ENCODE data around the gene KIAA0232.

Gene KIAA0232

DNA sequence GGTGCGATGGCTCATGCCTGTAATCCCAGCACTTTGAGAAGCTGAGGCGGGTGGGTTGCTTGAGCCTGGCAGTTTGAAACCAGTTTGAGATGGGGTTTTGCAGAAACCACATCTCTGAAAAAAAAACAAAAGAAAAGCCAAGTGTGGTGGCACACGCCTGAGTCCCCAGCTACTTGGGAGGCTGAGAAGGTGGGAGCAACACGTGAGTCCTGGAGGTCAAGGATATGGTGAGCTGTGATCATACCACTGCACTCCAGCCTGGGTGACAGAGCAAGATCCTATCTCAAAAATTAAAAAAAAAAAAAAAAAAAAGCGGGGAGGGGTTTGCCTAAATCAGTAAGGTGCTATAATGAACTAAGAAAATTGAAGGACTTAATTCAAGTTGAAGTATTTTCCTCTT lies 68.9 kb downstream of the KIAA0232 start:
- no peak for DNase-seq

DNA sequence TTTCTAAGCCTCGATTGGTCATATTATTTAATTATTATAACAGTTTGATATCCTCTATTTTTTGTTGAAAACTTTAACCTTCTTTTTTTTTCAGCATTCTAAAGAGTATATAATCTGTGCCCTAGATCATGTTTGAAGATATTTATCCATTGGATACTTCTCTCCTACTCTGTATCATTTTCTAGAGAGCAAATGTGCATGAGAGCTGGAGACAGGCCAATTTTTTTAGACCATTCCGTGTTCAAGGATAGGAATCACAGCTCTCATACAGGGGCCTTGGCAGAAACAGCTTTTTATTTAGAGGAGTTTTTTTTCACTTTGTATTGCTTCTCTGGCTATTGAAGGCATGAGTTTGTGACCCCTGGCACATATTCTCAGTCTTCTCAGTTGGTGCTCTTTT lies 69.4 kb downstream of the KIAA0232 start:
- DNase-seq = no peak

DNA sequence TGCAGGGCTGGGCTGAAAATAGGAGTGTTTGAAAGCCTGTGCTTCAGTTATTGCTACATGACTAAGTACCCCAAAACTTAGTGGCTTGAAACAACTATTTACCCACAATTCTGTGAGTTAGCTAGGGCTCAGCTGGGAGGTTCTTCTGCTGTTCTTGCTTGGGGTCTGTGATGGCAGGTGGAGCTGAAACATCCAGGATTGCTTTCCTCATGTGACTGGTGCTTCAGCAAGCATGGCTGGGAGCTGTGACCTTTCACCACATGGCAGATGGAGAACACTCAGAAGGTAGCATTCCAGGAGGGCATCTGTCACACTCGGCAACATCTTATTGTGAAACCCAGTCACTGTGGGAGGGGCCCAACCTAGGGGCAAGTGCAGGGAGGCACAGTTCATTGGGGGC lies 70.1 kb downstream of the KIAA0232 start:
- no peak for DNase-seq

DNA sequence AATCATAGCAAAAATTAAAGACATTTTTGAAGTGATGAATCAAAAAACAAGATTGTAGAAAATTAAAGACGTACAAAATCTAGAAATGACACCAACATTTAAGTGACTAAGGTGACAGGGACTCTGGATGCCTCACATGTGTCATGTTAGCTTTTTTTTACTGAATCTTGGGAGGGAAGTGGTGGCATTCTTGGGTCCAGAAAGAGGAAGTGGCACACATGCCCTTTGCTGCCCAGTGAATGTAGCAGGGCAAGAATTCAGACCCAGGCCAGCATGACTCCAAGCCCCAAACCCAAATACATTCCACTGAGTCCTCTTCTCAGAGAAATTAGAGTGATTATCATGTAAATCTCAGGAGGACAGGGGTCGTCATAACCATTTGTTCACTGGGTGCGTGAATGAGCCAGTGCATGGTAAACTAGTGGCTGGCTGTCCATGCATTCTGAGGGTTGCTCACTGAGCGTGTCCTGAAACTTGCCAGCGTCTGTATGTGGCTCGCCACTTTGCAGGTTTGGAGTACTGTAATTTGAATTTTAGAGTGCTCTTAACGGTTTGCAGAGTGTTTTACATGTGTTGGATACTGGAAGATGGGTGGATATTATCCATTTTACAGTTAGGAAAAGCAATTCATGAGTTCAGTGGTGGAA lies 71.7 kb downstream of the KIAA0232 start:
- DNase-seq = no peak

DNA sequence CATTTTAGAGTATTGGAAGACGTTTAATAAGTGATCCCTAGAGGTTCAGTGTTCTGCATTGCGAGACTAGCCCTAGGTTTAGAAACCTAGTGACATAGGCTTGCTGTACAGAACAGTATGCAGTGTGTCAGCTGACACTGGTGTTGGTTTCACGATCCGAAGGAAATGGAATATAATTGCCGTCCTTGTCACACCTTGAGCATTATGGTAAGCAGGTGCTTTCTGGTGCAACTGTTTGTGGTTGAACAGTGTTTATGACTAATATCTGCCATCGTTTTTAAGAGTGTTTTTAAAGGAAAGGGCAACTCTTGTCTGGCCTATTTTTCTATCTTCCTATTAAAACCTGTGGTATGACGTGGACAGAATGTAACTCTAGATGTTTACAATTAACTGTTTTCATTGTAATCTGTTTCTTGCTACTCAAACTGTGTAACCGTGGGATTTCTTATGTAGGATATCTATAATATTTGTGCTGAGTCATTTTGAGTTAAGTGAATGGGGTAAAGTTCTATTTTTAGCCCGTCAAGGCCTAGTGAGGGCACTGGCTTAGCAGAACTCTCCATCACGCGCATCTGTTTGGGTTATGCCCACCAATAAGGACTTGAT lies 73.3 kb downstream of the KIAA0232 start:
- DNase-seq = no peak

DNA sequence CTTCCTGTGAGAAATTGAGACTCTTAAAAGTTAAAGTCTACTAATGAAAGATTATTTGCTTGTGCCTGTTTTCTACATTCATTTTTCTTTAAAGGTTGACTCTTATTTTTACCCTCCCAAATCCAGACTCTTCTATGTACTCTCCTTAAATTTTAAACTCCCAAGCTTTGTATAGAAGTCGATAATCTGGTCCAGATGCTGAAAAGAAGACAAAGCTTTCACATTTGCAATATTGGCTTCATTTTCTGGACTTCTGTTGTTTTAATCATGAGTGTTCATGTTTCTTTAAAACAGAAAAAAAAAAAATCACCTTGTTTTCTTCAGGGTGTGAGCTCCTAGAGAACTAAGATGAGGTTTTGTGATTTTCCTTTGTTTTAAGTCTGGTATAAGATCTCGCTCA lies 73.9 kb downstream of the KIAA0232 start:
- DNase-seq = no peak

DNA sequence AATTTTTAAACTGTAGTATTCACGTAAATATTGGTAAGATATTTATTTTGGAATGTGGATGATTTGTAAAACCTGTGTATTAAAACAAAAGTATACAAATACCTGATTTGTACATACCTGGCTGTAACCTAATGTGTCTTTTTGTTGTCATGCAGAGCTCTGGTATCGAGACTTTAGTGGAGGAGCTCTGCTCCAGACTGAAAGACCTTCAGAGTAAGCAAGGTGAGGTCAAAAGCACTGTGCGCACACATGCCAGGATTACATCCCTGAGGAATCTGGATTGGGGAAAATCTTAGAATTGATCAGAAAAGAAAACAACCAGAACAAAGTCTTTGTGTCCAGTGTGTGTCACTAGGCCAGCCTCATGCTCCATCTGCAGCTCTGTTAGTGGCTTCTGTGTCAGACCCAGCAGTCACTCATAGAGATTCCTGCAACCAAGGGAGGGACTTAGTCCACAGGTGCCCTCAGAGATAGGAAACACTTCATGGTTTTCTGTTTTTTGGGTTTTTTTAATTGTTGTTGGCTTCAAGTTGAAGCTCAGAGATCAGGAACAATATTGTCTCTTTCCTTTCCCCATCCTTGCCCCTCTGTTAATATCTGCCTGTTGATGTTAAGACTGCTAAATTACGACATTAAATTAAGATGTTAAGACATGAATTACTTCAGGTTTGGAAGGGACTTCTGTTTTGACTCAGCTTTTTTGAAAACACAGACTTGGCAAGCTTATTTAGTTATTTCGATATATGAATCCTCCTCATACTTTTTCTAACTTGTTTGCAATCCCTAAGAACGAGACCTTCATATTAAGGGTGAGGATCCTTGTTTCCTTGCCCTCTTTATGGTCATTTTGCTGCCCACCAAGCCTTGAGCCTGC lies 74.7 kb downstream of the KIAA0232 start:
- no peak for DNase-seq

DNA sequence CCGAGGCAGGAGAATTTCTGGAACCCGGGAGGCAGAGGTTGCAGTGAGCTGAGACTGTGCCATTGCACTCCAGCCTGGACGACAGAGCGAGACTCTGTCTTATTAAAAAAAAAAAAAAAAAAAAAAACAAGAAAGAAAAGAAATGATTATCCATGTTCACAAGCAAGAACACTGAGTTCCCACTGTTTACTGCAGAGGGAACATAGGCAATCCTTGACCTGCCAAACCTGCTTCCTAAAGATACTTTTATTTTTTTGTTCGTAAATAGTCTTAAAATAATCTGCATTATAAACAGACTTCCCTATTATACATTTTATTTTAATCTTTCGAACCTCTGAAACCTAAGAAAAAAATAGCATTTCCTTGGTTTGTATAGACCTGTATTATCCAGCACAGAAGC lies 76.5 kb downstream of the KIAA0232 start:
- DNase-seq = no peak

DNA sequence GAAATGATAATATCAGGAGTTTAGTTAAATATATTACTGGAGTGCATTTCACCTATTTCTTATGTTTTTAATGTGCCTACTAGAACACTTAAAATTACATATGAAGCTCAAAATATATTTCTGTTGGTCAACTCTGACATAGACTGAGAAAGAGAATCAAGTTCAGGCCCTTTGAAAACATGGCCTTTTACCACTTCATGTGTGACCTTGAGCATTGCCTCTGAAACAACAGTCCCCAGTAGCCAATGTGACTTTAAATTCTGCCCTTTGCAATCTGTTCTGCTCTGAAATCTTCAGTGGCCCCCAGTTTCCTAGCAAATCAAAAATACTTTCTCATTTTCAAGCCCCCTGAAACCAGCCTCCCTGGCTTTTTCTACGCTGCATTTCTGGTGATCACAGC lies 77.0 kb downstream of the KIAA0232 start:
- no peak for DNase-seq

DNA sequence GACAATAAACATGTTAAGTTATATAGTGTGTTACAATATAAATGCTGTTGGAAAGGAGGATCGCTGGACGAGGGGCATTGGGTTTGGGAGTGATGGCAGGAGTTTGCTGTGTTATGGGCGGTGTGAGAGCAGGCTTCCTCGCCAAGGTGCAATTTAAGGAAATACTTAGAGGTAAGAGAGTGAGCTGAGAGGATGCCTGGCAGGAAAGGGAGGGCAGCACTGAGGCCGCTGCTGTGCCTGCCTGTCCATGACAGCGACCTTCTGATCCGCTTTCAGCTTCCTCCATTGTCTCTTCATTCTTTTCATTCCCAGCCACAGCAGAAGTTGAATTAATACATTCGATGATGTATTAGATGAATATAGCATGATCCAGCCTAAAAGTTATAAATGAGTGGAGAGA lies 85.9 kb downstream of the KIAA0232 start:
- DNase-seq = no peak

DNA sequence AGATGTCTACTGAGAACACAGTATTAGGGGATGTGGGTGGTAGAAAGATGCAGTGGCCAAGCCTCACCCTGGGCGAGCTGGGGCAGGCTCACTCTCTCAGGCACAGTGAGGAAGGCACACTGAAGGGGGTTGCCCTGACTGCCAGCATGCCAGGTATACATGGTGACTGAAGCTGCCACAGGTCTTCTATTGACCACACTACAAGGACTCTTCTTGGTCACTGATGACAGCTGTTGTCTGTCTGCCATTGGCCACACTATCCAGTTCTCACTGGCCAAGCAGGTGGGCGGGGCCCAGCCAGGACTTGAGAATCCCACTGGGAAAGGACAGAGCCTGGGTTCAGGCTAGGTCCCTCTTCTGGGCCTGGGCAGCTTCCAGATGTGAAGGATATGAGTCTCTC lies 87.4 kb downstream of the KIAA0232 start:
- no peak for DNase-seq

DNA sequence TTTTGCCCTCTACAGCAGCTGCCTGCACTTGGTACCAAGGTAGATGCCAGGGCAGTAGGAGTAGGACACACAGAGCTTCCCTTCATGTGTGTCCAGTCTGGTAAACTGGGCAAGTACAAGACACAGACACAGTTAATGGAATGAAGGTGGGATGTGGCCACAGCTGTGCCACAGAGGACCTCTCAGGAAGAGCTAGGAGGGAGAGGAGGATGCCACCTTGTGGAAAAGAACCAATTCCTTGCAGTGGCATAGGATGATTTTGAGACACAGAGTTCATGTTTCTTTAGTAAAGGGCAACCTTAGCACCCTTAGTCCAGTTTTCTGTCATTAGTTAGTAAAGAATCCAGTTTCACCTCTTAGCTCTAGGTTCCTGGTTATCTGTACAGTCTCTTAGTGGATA lies 90.8 kb downstream of the KIAA0232 start:
- no peak for DNase-seq

DNA sequence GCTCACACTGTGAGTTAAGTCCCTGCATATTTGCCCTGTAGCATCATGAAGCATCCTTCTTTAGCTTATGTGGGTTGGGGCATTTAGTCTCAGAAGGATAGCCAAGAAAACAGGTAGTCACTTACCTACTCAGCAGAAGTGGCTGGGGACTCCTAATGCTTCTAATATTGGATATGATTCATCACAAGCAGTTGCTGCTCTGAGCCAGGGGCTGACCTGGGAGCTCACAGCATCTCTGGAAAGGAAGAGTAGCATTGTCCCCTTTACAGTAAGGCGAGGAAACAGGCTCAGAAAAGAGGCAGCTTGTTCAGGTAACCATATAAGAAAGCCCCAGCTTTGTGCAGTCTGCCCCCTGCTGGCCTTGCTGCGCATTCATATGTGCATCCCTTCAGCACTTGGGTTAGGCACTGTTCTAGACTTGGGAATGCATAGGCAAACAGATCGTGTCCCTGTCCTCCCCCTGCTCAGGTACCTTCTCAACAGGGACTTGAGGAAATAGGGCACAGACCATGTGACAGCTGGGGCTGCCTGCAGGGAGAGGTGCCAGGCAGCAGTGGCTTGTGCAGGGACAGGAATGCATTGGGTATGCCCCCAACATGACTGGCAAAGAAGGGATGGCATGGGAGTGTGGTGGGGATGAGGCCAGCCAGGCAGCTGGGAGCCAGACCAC lies 91.4 kb downstream of the KIAA0232 start:
- peak; percentile 82 for DNase-seq

DNA sequence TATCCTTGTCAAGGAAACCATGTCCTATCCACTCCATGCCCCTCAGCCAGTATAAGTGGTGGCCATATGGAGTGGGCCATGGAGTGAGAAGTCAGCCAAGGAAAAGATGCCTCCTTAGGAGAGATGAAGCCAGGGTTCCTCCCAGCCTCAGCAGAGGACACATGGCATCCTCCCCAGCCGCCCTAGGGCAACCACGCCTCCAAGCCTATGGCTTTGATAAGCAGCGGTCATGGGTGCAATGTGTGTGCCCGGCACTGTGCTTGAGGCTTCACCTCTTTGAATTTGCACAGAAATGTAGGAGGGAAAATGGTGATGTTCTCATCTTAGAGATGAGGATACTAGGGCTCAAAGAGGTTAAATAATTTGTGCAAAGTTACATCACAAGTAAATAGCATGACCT lies 92.5 kb downstream of the KIAA0232 start:
- DNase-seq = no peak

DNA sequence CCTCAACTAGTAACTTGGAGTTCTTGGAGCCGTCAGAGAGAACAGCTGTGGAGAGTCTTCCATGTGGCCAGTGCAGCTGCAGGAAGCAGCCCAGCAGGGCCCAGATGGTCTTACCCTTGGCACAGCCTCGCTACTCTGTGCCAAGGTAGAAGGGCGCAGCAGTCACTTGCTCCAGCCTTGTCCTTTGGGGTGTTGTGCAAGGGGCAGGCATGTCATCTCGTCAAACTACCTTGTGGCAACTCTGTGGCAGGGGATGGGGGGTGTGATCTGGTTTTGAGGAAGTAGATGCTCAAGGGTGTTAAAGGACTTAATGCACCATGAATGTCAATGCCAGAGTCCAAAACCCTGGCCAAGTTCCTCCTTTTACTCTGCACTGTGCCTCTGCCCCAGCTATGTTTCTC lies 92.9 kb downstream of the KIAA0232 start:
- DNase-seq = no peak

DNA sequence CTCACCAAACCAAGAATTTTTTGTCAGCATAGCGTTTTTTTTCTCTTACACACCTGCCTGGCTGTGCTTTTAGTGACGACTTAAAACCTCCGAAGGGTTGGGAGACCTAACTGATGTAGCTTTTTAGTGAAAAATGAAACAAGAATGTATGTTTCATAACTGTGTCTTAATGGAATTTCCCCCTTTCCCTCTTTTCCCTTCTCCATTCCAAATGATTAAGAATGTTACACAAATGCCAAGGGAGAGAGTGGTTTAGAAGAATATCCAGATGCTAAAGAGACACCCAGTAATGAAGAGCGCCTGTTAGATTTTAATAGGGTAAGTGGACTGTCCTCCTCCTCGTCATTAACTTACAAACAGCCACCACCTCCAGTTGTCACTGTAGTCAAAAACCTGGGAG lies 93.9 kb downstream of the KIAA0232 start:
- no peak for DNase-seq

DNA sequence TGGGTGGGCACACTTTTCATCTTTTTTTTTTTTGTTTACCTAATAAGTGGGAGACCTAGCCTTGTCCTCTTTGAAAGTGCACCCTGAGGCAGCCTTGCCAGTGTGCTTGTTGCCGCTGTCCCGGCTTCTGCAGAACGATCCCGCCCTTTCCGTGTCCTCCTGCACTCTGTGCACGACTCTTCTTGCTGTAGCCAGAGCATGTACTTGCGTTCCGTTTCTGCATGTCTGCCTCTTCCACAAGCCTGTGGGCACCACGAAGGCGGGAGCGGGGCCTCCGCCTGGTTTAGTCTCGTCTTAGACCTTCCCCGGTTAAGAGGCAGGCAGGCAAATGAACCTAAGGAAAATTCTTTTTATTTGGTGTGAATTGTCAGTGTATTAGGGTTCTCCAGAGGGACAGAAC lies 94.5 kb downstream of the KIAA0232 start:
- DNase-seq = no peak

DNA sequence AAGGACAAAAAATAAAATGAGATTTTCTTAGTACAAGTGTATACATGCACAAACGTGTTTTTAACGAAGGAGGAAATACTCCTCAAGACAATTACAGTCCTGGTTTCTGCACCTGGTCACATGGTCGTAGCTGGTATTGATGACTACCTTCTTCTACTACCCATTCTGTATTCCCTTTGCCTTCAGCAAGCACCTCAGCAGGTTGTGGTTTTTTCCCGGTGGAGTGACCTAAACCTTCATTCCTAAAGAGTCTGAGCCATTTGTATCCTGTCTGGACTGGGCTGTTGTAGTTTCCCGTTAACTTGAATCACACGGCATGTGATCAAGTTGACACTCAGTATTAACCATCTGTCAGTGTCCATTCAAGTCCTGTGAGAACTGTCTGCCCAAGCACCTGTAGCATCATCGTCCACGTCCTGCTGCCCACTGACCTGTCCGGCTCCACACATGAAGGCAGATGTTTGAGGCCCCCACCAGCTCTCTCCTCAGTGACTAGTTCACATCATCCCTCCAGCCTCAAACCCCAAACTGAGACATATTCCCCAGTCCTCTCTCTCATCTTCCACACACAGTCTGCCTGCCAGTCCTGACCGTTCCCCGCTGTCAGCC lies 96.0 kb downstream of the KIAA0232 start:
- DNase-seq = no peak

DNA sequence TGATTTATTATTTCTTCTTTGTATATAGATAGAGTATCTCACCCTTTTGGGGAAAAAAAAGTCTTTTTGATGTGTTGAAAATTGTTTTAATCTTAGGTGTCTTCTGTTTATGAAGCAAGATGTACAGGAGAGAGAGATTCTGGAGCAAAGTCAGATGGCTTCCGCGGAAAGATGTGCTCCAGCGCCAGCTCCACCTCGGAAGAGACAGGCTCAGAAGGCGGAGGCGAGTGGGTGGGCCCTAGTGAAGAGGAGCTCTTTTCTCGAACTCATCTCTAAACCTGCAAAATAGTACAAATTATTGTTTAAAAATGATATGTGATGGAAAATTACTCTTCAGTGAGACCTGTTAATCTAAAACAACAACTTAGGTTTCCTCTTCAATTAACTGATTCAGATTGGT lies 98.2 kb downstream of the KIAA0232 start:
- DNase-seq = no peak

DNA sequence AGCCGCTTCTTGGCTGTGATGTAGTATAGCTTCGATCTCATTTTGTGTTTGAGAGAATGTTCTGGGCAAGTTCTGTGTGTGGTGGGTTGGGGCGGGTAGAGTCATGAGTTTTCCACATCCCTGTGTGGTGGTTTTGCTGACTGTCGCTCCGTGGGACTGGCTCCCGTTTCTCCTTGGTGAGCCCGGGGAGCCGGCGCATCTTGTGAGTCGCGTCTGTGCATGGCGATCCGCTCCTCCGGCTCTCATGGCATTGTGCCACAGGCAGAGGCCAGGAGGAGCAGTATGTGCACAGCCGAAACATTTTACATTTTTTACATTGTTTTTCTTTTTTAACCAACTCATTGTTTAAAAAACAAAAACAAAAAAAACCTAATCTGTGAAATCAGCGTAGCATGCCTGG lies 99.4 kb downstream of the KIAA0232 start:
- no peak for DNase-seq

DNA sequence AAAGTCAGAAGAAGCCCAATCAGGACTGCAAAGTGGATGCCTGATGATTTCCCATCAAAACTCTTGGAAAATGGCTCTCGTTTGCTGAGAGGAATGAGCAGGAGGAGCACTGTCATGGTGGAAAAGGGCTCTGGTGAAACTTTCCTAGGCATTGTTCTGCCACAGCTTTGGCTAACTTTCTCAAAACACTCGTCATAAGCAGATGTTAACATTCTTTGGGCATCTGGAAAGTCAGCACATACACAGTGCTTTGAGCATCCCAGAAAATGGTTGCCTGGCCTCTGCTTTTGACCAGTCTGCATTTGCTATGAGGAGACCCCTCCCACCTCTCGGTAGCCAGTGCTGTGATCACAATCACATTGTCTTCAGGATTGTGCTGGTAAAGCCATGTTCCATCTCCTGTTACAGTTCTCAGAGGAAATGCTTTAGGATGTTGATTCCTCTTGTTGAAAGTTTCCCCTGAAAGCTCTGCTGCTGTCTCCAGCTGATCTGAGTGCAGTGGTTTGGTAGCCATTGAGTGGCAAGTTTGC lies 101.9 kb downstream of the KIAA0232 start:
- no peak for DNase-seq

DNA sequence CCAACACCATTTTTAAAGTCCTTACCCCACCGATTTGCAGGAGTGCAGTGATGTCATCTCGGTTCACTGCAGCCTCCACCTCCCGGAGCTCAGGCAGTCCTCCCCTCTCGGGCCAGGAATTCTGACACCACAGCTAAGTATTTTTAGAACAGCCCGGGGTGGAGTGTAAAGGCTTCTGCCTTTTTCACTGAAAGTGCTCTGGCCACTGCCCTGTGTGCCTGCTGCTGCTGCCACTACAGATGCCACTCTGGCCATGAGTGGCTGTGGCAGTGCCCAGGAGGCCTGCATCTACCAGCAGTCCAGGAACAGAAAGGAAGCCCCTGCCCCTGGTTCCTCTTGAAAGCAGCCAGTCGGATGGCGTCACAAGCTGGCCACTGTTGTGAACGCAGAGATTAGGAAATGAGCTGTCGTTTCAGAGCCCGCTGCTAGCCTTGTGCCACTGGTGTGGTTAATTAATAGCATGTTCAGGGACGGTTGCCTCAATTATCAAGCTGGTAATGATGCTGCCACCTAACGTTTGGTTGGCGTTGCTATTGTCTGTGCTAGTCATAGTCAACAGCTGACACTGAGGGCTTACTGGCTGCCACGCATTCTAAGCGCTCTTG lies 103.5 kb downstream of the KIAA0232 start:
- DNase-seq = no peak

DNA sequence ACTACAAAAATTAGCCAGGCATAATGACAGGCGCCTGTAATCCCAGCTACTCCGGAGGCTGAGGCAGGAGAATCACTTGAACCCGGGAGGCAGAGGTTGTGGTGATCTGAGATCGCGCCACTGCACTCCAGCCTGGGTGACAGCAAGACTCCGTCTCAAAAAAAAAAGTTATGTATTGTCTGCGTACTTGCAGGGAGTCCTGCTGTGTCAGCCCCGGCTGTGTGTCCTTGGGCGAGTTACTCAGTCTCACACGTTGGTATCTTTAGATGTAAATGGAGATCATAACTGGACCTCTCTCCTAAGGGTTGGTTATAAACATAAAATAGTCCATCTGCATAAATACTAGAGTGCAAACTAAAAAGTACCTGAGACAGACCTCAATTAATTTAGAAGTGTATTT lies 104.4 kb downstream of the KIAA0232 start:
- DNase-seq = no peak

Data from activated T-cell treated with anti-CD3 and anti-CD28 coated beads, Interleukin-2, amount 50 U/mL, for 1 hour (primary cell).